Measurements from ENCODE around the gene CPLX1.

Gene CPLX1

GRCh38 chr4:832536-832935 lies 6.6 kb upstream of the CPLX1 start:
- no peak for DNase-seq (ENCODE audit: low read depth)

GRCh38 chr4:832108-832507 lies 6.2 kb upstream of the CPLX1 start:
- DNase-seq (ENCODE audit: low read depth) = no peak

- no peak for DNase-seq (ENCODE audit: low read depth)
Observed at GRCh38 chr4:831483-831805, 5.5 kb upstream of the CPLX1 start.

GRCh38 chr4:830601-831482 lies 4.9 kb upstream of the CPLX1 start:
- no peak for DNase-seq (ENCODE audit: low read depth)

- no peak for DNase-seq (ENCODE audit: low read depth)
Observed at GRCh38 chr4:829761-830600, 4.1 kb upstream of the CPLX1 start.

- DNase-seq (ENCODE audit: low read depth) = no peak
Observed at GRCh38 chr4:829291-829690, 3.4 kb upstream of the CPLX1 start.

- DNase-seq (ENCODE audit: low read depth) = no peak
Observed at GRCh38 chr4:828641-829271, 2.8 kb upstream of the CPLX1 start.

- no peak for DNase-seq (ENCODE audit: low read depth)
Observed at GRCh38 chr4:827209-828081, 1.5 kb upstream of the CPLX1 start.

- no peak for DNase-seq (ENCODE audit: low read depth)
Observed at GRCh38 chr4:826508-827208, 729 bp upstream of the CPLX1 start.

GRCh38 chr4:825063-825970 lies 612 bp downstream of the CPLX1 start:
- no peak for DNase-seq (ENCODE audit: low read depth)

GRCh38 chr4:824461-825062 lies 1.4 kb downstream of the CPLX1 start:
- DNase-seq (ENCODE audit: low read depth) = no peak

GRCh38 chr4:823761-824460 lies 2.0 kb downstream of the CPLX1 start:
- no peak for DNase-seq (ENCODE audit: low read depth)

- DNase-seq (ENCODE audit: low read depth) = no peak
Observed at GRCh38 chr4:823176-823760, 2.7 kb downstream of the CPLX1 start.

GRCh38 chr4:822361-823175 lies 3.4 kb downstream of the CPLX1 start:
- no peak for DNase-seq (ENCODE audit: low read depth)

GRCh38 chr4:821631-822030 lies 4.3 kb downstream of the CPLX1 start:
- no peak for DNase-seq (ENCODE audit: low read depth)

GRCh38 chr4:821181-821591 lies 4.7 kb downstream of the CPLX1 start:
- no peak for DNase-seq (ENCODE audit: low read depth)

- DNase-seq (ENCODE audit: low read depth) = no peak
Observed at GRCh38 chr4:820230-821172, 5.4 kb downstream of the CPLX1 start.

Measured in activated T-helper 1 cell treated with Interleukin-2 at 50 U/mL for 16 hours (primary cell).